ENCODE measurements around the gene RAMACL. TPM values are rescaled to one million over a fixed set of nuclear protein-coding genes. Genes with fewer than 3 reads are reported as not detected.
A peak's percentile ranks its signal among the peaks of the same experiment; 100 is the strongest.

RAMACL gene
- total RNA-seq, 1 donor from 2014 or later = 1.2 TPM

GRCh38 chr6:166600931-166601330 lies 14.5 kb upstream of the RAMACL start:
- TF ChIP-seq EZH2 (IDR thresholded peaks at IDR 0.05; ENCODE audit: insufficient read depth, low read length) (no peak), CTCF (IDR thresholded peaks at IDR 0.05; ENCODE audit: insufficient read depth, low read depth, low read length) (no peak)
- peaks cover 4% of the 10 kb centered on the region for H3K9me3 ChIP-seq (ENCODE audit: insufficient read depth, low read depth, low read length)
- no peak overlapping the region for H3K4me3 ChIP-seq (ENCODE audit: insufficient read depth, low read depth, low read length)
- no peak overlapping the region for H3K4me3 Mint-ChIP-seq (ENCODE audit: unreplicated experiment)
- peaks cover 50% of the 10 kb centered on the region for H3K4me1 Mint-ChIP-seq (ENCODE audit: low read depth, unreplicated experiment)
- no peaks in the 10 kb centered on the region for H4K20me1 ChIP-seq (ENCODE audit: insufficient read depth, low read length)
- no peak overlapping the region for H3K9ac ChIP-seq (ENCODE audit: low read length)
- H3K27me3 ChIP-seq (ENCODE audit: insufficient read depth, low read length) = no peaks in the 10 kb centered on the region
- H3K79me2 ChIP-seq (ENCODE audit: insufficient read depth, low read length) = peaks cover 67% of the 10 kb centered on the region
- DNase-seq (ENCODE audit: low read depth) (peak; percentile 36), FAIRE-seq (no peak)
- H3K27ac Mint-ChIP-seq (ENCODE audit: unreplicated experiment) = peak overlapping the region; percentile 21
- peaks cover 49% of the 10 kb centered on the region for H3K4me1 ChIP-seq (ENCODE audit: insufficient read depth, low read length)
- no peak overlapping the region for H3K4me2 ChIP-seq (ENCODE audit: low read length)
- no peak overlapping the region for H2AFZ ChIP-seq (ENCODE audit: low read depth, low read length)
- H3K27me3 Mint-ChIP-seq (ENCODE audit: low read depth, unreplicated experiment) = no peaks in the 10 kb centered on the region
- H3K27ac ChIP-seq (ENCODE audit: low read depth, low read length) = no peak overlapping the region
- no peaks in the 10 kb centered on the region for H3K36me3 ChIP-seq (ENCODE audit: insufficient read depth, low read length)
- no peaks in the 10 kb centered on the region for H3K9me3 Mint-ChIP-seq (ENCODE audit: unreplicated experiment)
- H3K36me3 Mint-ChIP-seq (ENCODE audit: low read depth, unreplicated experiment) = peaks cover 19% of the 10 kb centered on the region

- H3K27me3 Mint-ChIP-seq (ENCODE audit: low read depth, unreplicated experiment) = no peaks in the 10 kb centered on the region
- no peak overlapping the region for H3K4me3 Mint-ChIP-seq (ENCODE audit: unreplicated experiment)
- Histone ChIP-seq H3K4me3 (ENCODE audit: insufficient read depth, low read depth, low read length) (no peak overlapping the region), H3K4me2 (ENCODE audit: low read length) (peak overlapping the region; percentile 66), H3K36me3 (ENCODE audit: insufficient read depth, low read length) (no peaks in the 10 kb centered on the region), H2AFZ (ENCODE audit: low read depth, low read length) (no peak overlapping the region), H4K20me1 (ENCODE audit: insufficient read depth, low read length) (no peaks in the 10 kb centered on the region), H3K9me3 (ENCODE audit: insufficient read depth, low read depth, low read length) (peaks cover 4% of the 10 kb centered on the region), H3K27ac (ENCODE audit: low read depth, low read length) (peak overlapping the region; percentile 98), H3K9ac (ENCODE audit: low read length) (peak overlapping the region; percentile 78), H3K79me2 (ENCODE audit: insufficient read depth, low read length) (peaks cover 54% of the 10 kb centered on the region), H3K27me3 (ENCODE audit: insufficient read depth, low read length) (no peaks in the 10 kb centered on the region), H3K4me1 (ENCODE audit: insufficient read depth, low read length) (peaks cover 62% of the 10 kb centered on the region)
- peaks cover 58% of the 10 kb centered on the region for H3K4me1 Mint-ChIP-seq (ENCODE audit: low read depth, unreplicated experiment)
- FAIRE-seq = no peak
- TF ChIP-seq EZH2 (IDR thresholded peaks at IDR 0.05; ENCODE audit: insufficient read depth, low read length) (no peak), CTCF (IDR thresholded peaks at IDR 0.05; ENCODE audit: insufficient read depth, low read depth, low read length) (no peak)
- peaks cover 20% of the 10 kb centered on the region for H3K36me3 Mint-ChIP-seq (ENCODE audit: low read depth, unreplicated experiment)
- peak overlapping the region; percentile 95 for H3K27ac Mint-ChIP-seq (ENCODE audit: unreplicated experiment)
- H3K9me3 Mint-ChIP-seq (ENCODE audit: unreplicated experiment) = no peaks in the 10 kb centered on the region
- DNase-seq (ENCODE audit: low read depth) = no peak
Observed at GRCh38 chr6:166599205-166599604, 12.7 kb upstream of the RAMACL start.

- H3K27me3 ChIP-seq (ENCODE audit: insufficient read depth, low read length) = no peaks in the 10 kb centered on the region
- peak; percentile 96 for DNase-seq (ENCODE audit: low read depth)
Observed at GRCh38 chr6:166598441-166599138, 12.1 kb upstream of the RAMACL start.

More at GRCh38 chr6:166598441-166599138, 12.1 kb upstream of the RAMACL start:
- H4K20me1 ChIP-seq (ENCODE audit: insufficient read depth, low read length) = no peaks in the 10 kb centered on the region
- H3K9ac ChIP-seq (ENCODE audit: low read length) = peak overlapping the region; percentile 78
- Mint-ChIP-seq H3K27me3 (ENCODE audit: low read depth, unreplicated experiment) (no peaks in the 10 kb centered on the region), H3K9me3 (ENCODE audit: unreplicated experiment) (no peaks in the 10 kb centered on the region), H3K4me1 (ENCODE audit: low read depth, unreplicated experiment) (peaks cover 58% of the 10 kb centered on the region), H3K4me3 (ENCODE audit: unreplicated experiment) (no peak overlapping the region), H3K36me3 (ENCODE audit: low read depth, unreplicated experiment) (peaks cover 18% of the 10 kb centered on the region), H3K27ac (ENCODE audit: unreplicated experiment) (peak overlapping the region; percentile 95)
- peak overlapping the region; percentile 58 for H2AFZ ChIP-seq (ENCODE audit: low read depth, low read length)
- TF ChIP-seq EZH2 (IDR thresholded peaks at IDR 0.05; ENCODE audit: insufficient read depth, low read length) = no peak
- TF ChIP-seq CTCF (IDR thresholded peaks at IDR 0.05; ENCODE audit: insufficient read depth, low read depth, low read length) = no peak
- peak; percentile 99 for FAIRE-seq
- H3K4me1 ChIP-seq (ENCODE audit: insufficient read depth, low read length) = peaks cover 62% of the 10 kb centered on the region
- H3K9me3 ChIP-seq (ENCODE audit: insufficient read depth, low read depth, low read length) = peaks cover 4% of the 10 kb centered on the region
- H3K79me2 ChIP-seq (ENCODE audit: insufficient read depth, low read length) = peaks cover 57% of the 10 kb centered on the region
- H3K4me2 ChIP-seq (ENCODE audit: low read length) = peak overlapping the region; percentile 66
- H3K36me3 ChIP-seq (ENCODE audit: insufficient read depth, low read length) = no peaks in the 10 kb centered on the region
- H3K4me3 ChIP-seq (ENCODE audit: insufficient read depth, low read depth, low read length) = no peak overlapping the region
- peak overlapping the region; percentile 98 for H3K27ac ChIP-seq (ENCODE audit: low read depth, low read length)

All from astrocyte (in vitro differentiated cells and primary cell).